WI38 (cell line): ENCODE results near the gene KHDRBS2.

ENCODE experiments used
- H3K4me3 ChIP-seq: 2 replicates; pipeline ENCODE4 v1.5.1; 2011; ENCODE audit warnings: low read depth, mild to moderate bottlenecking, control low read depth, low read length
- CTCF ChIP-seq: IDR thresholded peaks from 2 replicates; pipeline ENCODE4 v1.5.1; 2012; ENCODE audit warnings: low read depth, mild to moderate bottlenecking, control low read depth, low read length

The KHDRBS2 gene

GRCh38 chr6:62042429-62042828 is 243.6 kb downstream of the KHDRBS2 start:
- H3K4me3 ChIP-seq: no peak overlapping the region
- no peak for TF ChIP-seq CTCF

DNA sequence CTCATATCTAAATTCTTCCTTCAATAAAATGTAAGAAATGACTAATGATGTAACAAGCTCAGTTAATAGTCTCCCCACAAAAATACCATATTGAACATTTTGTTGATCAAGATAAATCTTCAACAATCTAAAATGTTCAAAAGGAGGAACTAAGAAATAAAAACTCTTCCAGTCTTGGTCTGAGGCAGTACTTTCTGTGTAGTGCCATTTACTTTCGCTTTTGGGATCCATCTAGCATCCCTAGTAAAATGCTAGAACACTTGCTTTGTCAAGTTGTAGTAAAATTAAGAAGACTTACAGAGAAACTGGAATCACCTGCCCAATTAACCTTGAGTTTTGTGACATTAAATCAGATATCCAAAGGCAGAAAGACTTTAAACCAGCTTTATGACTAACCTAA is 246.4 kb downstream of the KHDRBS2 start:
- no peak for TF ChIP-seq CTCF
- no peak overlapping the region for H3K4me3 ChIP-seq

DNA sequence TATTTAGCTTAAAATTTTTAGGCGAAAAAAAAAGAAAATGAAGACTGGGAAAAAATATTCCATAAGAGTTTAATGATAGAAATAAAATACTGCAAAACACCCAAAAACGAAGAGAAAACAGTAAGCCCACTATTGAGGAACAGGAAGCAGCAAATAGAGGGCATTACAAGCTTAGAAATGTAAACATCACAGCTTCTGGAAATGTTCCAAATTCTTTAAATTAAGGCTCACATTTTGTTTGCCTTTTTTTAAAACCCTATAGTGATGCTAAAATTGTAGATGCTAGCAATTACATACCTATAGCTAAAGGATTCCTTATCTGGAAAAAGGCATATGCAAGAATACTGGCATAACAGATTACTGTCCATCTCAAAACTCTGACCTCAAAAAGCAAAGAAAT is 248.6 kb downstream of the KHDRBS2 start:
- no peak overlapping the region for H3K4me3 ChIP-seq
- TF ChIP-seq CTCF: no peak

GRCh38 chr6:62035952-62036351 is 250.1 kb downstream of the KHDRBS2 start:
- H3K4me3 ChIP-seq: no peak overlapping the region
- no peak for TF ChIP-seq CTCF

DNA sequence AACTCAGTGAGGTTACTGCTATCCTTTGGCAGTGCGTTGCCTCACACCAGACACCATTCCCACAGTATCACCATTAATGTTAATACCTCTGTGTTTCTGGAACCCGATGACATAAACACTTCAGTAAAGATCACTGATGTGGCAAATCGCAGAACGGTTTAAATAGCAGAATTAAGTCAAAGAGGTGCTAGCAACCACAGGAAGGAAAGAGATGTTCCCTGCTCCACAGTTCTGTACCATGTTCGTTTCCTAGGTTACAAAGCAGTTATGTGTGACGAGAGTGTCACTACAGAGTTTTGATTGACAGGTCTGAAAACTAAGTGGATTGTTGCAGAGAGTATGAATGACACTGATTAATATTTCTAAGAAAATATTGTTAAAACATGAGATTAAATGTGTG is 272.3 kb downstream of the KHDRBS2 start:
- no peak overlapping the region for H3K4me3 ChIP-seq

DNA sequence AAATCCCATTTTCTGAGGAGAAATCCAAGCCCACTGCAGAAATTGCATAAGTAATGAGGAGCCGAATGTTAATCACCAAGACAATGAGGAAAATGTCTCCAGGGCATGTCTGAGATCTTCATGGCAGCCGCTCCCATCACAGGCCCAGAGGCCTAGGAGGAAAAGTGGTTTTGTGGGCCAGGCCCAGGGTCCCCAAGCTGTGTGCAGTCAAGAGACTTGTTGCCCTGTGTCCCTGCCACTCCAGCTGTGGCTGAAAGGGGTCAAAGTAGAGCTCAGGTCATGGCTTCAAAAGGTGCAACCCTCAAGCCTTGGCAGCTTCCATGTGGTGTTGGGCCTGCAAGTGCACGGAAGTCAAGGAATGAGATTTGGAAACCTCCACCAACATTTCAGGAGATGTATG is 276.6 kb downstream of the KHDRBS2 start:
- no peak for TF ChIP-seq CTCF
- H3K4me3 ChIP-seq: no peak overlapping the region

More for the DNA sequence above, 272.3 kb downstream of the KHDRBS2 start:
- TF ChIP-seq CTCF: no peak

GRCh38 chr6:61989616-61990015 is 296.4 kb downstream of the KHDRBS2 start:
- no peak for TF ChIP-seq CTCF
- no peak overlapping the region for H3K4me3 ChIP-seq
